Kasumi-1 (cell line): ENCODE data around the gene EEF1E1.

Source experiments
- DNase-seq, 2 experiments: peaks; one replicate each; lab custom pipeline; 2025; lab: John Stamatoyannopoulos, UW

The EEF1E1 gene

GRCh38 chr6:8087870-8088754, 14.2 kb downstream of the EEF1E1 start:
- no peak for DNase-seq

DNA sequence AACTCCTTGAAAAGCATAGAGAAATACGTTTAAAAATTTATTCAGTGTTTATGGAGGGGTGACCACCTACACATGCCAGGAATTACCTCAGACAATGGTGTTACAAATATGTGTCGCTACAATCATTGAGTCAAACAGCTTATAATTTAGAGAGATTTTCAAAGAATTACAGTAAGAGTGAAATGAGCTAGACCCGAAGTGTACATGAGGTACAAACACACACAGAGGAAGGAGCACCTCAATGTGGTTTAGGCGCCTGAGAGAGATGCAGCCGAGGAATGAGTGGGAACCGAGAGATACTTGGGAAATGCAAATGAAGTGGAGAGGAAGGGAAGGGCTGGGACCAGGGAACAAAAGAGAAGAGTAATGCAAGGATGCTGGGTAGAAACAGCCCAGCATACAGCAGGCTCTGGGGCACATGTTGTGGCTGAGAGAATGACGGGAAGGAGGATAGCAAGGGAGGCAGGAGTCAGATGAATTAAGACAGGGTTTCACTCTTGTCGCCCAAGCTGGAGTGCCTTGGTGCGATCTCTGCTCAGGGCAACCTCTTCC, 15.5 kb downstream of the EEF1E1 start:
- no peak for DNase-seq

DNA sequence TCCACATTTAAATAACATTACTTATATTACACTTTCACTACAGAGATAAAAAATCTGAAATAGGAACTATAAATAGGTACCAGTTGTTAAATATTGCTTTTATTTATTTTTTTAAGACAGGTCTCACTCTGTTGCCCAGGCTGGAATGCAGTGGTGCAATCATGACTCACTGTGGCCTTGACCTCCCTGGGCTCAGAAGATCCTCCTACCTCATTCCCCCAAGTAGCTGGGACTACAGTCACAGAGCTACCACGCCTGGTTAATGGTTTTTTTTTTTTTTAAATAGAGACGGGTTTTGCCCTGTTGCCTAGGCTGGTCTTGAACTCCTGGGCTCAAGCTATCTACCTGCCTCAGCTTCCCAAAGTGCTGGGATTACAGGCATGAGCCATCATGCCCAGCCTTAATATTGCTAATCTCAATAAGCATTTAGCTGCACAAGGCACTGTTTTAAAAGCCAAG, 17.3 kb downstream of the EEF1E1 start:
- DNase-seq: no peak

DNA sequence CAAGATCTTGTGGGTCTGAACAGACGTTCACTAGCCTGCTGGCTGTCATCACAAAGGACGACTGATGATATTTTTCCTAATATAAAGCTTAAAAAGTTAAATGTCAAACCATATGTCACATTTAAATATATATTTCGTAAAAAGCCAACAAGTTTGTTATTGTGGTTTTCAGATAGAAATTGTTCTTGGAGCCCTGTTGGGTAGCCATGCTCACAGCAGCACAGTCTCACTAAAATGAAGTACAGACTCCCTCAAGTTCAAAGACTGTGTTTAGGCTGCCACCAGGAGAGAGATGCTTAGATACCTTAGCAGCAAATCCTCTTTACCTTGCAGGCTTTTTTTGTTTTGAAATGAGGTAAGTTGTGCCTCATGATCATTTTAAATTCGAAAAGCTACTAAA, 17.8 kb downstream of the EEF1E1 start:
- DNase-seq: no peak

DNA sequence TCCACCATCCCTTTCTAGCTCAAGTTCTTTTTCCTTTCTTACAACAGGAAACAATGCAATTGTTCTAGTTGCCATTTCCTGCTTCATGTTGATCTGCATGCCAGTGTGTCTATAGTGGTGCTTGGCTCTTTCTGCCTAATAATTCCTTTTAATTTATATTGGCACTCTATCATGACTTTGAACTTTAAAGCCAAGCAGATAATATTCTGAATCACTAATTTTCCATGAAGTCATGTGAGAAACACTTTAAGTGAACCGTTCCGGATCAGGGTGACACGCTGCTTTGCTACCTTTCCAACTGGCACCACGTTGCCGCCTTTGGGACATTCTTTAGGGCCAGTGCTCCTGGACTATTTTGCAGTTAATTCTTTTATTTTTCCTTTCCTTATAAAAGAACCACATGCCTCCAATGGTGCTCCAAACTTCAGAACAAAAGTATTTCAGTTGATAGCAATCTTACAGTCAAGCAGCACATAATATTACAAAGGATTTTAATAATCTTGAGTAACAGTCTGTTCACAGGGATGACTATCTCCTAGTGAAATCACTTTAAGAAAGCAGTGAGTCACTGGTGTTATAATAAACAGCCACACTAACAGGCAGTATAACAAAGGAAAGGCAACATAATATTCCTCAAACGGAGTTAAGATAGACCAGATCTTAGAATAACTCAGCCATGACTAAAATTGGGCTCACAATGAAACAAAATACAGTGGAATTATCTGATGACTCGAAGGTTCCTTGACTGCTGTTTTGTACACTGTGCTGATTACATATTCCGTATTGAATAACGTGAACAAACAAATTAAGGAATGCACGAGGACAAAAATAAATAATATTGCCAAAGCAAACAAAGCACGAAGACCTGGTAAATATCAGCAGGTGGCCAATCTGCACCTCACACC, 19.1 kb downstream of the EEF1E1 start:
- no peak for DNase-seq

DNA sequence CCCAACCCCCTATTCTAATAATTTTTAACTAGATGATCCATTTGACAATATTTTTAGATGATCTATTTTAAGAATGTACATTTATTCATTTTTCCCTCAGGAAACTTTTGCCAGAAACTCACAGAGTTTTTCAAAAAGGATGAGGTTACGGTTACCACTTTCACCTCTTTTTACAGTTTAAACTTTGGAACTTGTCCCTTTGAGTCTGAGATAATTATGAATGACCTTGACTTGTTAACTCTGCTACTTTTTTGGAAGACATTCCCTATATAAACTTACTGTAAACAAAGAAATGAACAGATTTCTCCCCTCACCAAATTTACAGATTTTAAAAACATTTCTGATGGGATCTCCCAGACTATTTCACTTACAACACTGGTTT, 19.8 kb downstream of the EEF1E1 start:
- no peak for DNase-seq

DNA sequence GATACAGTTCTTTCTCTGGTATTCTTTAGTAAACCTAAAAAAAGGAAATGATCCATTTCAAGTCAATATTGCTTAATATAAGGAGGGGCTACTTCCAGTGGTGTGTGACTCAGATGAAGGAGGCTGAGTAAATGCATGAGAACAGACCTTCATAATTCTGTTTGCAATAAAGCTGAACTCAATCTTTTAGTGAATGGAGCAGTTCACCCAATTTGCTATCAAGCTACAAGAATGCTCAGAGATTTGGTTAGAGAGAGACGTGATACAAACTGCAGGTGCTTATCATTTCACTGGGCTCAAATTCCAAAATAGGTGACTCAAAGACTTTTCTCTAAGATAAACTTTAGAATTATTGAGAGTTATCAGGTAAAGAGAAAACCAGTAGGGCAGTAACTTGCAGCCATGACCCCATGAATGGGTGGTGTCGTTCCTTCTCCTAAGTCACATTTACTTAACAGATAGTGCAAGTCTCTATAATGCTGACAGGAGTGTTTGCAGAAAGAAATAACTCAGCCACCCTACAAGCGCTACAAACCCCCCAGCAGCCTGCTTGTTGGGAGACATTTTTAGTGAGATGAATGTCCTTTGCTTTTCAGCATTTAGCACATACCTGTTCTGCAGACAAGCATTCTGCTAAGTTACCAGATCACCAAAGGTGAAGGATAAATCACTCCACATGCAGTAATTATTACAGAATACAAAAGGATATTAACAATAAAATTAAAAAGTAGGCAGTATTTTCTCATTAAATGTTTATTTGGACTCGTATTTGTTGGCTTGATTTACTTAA, 21.8 kb downstream of the EEF1E1 start:
- peak; percentile 29 to 71 for DNase-seq

GRCh38 chr6:8079126-8079525, 23.2 kb downstream of the EEF1E1 start:
- DNase-seq: no peak

DNA sequence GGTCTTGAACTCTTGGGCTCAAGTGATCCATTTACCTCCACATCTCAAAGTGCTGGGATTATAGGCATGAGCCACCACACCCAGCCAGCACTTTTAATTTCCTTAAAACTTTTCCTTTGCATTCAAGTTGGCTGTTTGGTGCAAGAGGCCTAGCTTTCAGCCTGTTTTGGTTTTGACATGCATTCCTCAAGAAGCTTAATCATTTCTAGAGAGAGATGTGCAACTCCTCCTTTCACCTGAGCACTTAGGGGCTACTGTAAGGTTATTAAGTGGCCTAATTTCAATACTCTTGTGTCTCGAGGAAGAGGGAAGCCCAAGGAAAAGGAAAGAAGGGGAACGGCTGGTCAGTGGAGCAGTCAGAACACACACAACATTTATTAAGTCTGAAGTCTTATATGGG, 24.4 kb downstream of the EEF1E1 start:
- DNase-seq: no peak

GRCh38 chr6:8075704-8076103, 26.6 kb downstream of the EEF1E1 start:
- peak; percentile 23 to 43 for DNase-seq

- peak; percentile 14 to 35 for DNase-seq
Observed at GRCh38 chr6:8075185-8075584, 27.2 kb downstream of the EEF1E1 start.

DNA sequence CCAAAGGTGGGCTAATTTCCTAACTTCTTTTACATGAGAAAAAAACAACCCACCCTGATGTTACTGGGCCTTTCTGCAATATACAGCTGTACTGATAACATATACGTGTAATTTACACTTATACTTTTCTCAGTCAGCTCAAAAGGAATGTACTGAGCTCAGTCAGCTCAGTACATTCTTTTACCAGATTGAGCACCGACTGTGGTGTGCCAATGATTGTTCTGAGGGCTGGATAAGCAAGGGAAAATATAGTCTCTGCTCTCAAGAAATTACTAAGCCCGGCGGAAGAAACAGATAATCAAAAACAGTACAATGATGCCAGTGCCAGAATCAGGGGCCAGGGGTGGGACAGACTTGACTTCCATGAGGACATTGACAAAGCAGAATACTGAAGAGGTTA, 28.1 kb downstream of the EEF1E1 start:
- no peak for DNase-seq

DNA sequence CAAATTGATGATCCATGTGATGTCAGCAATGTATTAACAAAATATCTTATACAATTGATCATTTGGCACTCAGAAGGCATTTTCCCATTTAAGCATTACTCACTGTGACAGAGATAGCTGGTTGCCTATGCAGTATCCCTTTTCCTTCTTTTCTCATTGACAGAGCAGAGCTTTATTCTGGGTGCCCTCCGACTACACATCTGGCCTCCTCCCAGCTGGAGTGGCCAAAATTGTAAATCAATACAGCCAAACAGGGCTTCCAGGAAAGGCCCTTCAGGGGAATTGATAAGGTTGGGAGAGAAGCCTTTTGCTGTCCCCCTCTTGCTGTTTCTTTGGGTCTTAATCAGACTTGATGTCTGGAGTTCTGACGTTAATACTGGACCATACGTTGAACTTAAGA, 28.6 kb downstream of the EEF1E1 start:
- no peak for DNase-seq

DNA sequence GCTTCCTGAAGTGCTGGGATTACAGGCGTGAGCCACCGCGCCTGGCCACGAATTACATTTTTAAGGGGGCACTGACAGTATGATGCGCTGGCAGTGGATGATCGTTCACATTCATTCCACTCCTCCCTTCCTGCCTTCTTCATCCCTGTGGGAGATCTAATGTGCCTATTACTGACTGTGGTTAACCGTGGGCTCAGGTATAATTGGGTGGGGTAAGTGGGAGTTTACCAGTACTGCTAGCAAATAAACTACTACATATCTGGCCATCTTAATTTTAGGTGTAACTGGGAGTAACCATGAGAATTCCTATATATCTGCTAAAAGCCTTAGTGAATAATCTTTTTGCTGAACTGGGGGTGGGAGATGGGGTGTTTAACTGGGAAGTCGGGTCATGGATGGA, 31.6 kb downstream of the EEF1E1 start:
- DNase-seq: no peak

DNA sequence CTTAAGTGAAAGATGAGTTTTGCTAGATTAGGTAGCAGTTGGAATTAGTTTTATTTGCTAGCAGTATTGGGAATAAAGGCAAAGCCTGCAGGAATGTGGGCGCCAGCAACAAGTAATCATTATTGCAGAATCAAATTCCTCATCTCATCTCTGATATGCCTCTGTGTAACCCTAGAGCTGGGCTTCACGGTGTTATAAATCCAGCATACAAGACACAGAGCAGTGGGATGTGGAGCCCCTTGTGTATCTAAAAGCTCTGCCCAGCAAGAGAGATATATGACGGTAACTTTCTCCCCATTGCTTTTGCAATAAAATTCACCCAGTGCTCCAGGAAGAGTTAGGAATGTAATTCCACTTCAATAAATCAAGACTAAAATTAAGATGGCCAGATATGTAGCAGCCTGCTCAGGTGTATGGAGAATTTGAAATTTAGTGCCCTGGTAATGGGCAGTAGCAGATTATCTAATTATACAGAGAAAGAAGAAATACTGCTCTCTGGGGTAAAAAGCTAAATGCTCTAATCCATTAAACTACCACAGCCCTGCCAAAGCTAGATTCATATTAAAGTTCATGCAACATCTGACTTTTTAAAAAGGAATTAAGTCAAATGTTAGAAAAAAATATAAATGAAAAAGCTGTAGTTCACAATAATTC, 32.6 kb downstream of the EEF1E1 start:
- DNase-seq: no peak

- DNase-seq: no peak
Observed at GRCh38 chr6:8069151-8069550, 33.2 kb downstream of the EEF1E1 start.

DNA sequence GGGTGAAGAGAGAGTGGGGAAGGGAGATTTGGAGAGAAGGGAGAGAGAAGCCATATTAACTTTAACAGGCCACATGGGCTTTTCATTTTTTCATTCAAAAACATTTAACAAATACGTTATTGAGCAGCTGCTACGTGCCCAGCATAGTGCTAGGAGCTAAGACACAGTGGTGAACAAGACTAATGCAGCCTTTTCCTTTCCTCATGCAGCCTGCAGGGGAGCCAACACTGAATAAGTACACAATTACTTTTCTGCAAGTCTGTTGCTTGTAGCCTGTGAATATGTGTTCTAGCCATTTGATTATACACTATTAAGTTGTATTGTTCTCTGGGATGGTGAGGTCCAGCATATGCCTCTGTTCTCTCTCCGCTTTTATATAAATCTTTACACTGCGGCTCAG, 36.2 kb downstream of the EEF1E1 start:
- peak in 1 of 2 experiments; percentile 27 for DNase-seq

DNA sequence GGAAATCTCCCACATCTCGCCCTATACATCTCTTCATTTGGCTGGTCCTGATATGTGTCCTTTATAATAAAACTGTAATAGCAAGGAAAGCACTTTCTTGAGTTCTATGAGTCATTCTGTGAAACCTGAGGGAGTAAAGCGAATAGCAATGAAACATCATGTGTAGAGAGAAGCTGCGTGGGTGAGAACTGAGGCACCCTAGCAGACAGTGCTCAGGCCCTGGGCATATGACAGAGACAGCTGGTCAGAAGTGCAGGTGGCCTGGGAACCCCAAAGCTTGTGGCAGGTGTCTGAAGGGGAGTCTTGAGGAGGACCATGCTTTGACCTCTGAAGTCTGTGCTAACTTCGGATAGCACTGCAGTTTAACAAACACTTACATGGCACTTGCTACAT, 36.8 kb downstream of the EEF1E1 start:
- no peak for DNase-seq

DNA sequence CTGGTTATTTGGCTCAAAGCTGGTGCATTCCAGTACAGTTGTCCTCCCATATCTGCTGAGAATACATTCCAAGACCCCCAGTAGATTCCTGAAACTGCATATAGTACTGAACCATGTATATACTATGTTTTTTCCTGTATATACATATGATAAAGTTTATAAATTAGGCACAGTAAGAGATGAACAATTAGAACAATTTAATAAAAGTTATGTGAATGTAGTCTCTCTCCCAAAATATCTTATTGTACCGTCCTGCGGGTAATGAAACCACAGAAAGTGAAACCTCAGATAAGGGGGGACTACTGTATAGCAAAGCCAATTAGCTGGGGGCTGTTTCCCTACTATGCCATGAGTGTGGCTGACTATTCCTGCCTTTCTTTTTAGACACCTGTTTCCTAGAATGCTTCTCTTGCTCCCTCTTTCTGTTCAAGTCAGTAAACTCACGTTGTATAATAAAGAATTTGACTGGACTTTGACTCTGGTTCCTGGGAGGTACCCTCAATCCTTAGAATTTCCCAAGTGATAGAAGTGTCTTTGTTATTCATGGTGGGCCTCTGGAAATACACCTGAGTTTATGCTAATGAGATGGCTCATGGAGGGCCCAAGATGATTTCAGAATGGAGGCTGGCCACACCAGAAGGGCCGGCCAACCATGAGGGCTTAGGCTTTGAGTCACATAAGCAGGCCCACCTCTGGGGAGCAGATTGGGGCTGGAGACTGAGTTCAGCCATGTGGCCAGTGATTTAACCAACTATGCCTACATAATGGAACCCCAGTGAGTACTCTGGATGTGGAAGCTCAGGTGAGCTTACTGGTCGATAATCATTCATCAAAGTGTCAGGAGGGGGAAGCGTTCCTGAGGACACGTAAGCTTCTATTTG, 37.5 kb downstream of the EEF1E1 start:
- DNase-seq: no peak
